Liver (tissue), 9 donors: Measurements from ENCODE around the gene CLPTM1L. TPM values are rescaled to one million over a fixed set of nuclear protein-coding genes. Genes with fewer than 3 reads are reported as not detected.

Experiments
- DNase-seq: peaks from one replicate; pipeline ENCODE4 v3.0.0-alpha.2; 2017; ENCODE audit warnings: low spot score
- H3K27ac ChIP-seq, 2 donors: one replicate each; pipeline ENCODE4 v1.7.0; 2013; ENCODE audit warnings: inconsistent platforms in 2 of 2, low read length in 2 of 2, control low read depth in 1 of 2, low read depth in 1 of 2, mild to moderate bottlenecking in 1 of 2
- H3K27me3 ChIP-seq, 4 donors: one replicate each; pipeline versions ENCODE4 v1.6.1 to v1.7.0; 2013; ENCODE audit warnings: low read length in 3 of 4, inconsistent platforms in 1 of 4, mild to moderate bottlenecking in 1 of 4, moderate library complexity in 1 of 4; ENCODE audit not compliant: control insufficient read depth in 4 of 4, insufficient read depth in 4 of 4
- H3K36me3 ChIP-seq, 4 donors: one replicate each; pipeline versions ENCODE4 v1.6.1 to v1.7.0; 2013; ENCODE audit warnings: low read length in 3 of 4, mild to moderate bottlenecking in 3 of 4, low read depth in 1 of 4, moderate library complexity in 1 of 4; ENCODE audit not compliant: control insufficient read depth in 4 of 4, insufficient read depth in 3 of 4
- H3K4me1 ChIP-seq, 4 donors: one replicate each; pipeline versions ENCODE4 v1.6.1 to v1.7.0; 2013; ENCODE audit warnings: low read length in 3 of 4, mild to moderate bottlenecking in 3 of 4, moderate library complexity in 1 of 4; ENCODE audit not compliant: control insufficient read depth in 4 of 4, insufficient read depth in 4 of 4
- H3K4me3 ChIP-seq, 3 donors: one replicate each; pipeline versions ENCODE4 v1.6.1 to v1.7.0; 2013; ENCODE audit warnings: low read length in 3 of 3, control low read depth in 1 of 3, low read depth in 1 of 3, mild to moderate bottlenecking in 1 of 3
- H3K9ac ChIP-seq, 2 donors: one replicate each; pipeline ENCODE4 v1.7.0; 2013; ENCODE audit warnings: low read length in 2 of 2, mild to moderate bottlenecking in 2 of 2, moderate library complexity in 2 of 2, control low read depth in 1 of 2, low read depth in 1 of 2
- H3K9me3 ChIP-seq, 4 donors: one replicate each; pipeline versions ENCODE4 v1.6.1 to v1.7.0; 2013; ENCODE audit warnings: low read length in 3 of 4; ENCODE audit not compliant: control insufficient read depth in 4 of 4
- EGR1 ChIP-seq, 2 donors: IDR thresholded peaks; 2 replicates each; pipeline ENCODE4 v1.6.1; 2016 to 2018; ENCODE audit warnings: antibody characterized with exemption in 2 of 2, low read depth in 2 of 2
- FOXA1 ChIP-seq: IDR thresholded peaks from 2 replicates; pipeline ENCODE4 v1.6.1; 2016; ENCODE audit warnings: antibody characterized with exemption
- FOXA2 ChIP-seq: IDR thresholded peaks from 2 replicates; pipeline ENCODE4 v1.6.1; 2016; ENCODE audit warnings: antibody characterized with exemption
- GABPA ChIP-seq, 2 donors: IDR thresholded peaks in 1 of 2; conservative IDR thresholded peaks in 1 of 2; 2 replicates each; pipeline ENCODE4 v1.6.1; 2016; ENCODE audit warnings: antibody characterized with exemption in 2 of 2, mild to moderate bottlenecking in 1 of 2, moderate library complexity in 1 of 2
- HNF4A ChIP-seq, 2 donors: conservative IDR thresholded peaks; 2 replicates each; pipeline ENCODE4 v1.6.1; 2016; ENCODE audit warnings: antibody characterized with exemption in 2 of 2, mild to moderate bottlenecking in 2 of 2
- HNF4G ChIP-seq: IDR thresholded peaks from 2 replicates; pipeline ENCODE4 v1.6.1; 2016; ENCODE audit warnings: antibody characterized with exemption
- JUND ChIP-seq, 2 donors: IDR thresholded peaks; 2 replicates each; pipeline ENCODE4 v1.6.1; 2016; ENCODE audit warnings: antibody characterized with exemption in 2 of 2
- NR2F2 ChIP-seq: IDR thresholded peaks from 2 replicates; pipeline ENCODE4 v1.6.1; 2016; ENCODE audit warnings: antibody characterized with exemption
- RAD21 ChIP-seq, 2 donors: IDR thresholded peaks; 2 replicates each; pipeline ENCODE4 v1.6.1; 2016; ENCODE audit warnings: antibody characterized with exemption in 2 of 2, mild to moderate bottlenecking in 2 of 2
- RXRA ChIP-seq, 2 donors: IDR thresholded peaks; 2 replicates each; pipeline ENCODE4 v1.6.1; 2017 to 2018; ENCODE audit warnings: antibody characterized with exemption in 2 of 2, mild to moderate bottlenecking in 1 of 2
- SP1 ChIP-seq: IDR thresholded peaks from 2 replicates; pipeline ENCODE4 v1.6.1; 2018; ENCODE audit warnings: antibody characterized with exemption, mild to moderate bottlenecking
- TAF1 ChIP-seq: conservative IDR thresholded peaks from 2 replicates; pipeline ENCODE4 v1.6.1; 2016; ENCODE audit warnings: antibody characterized with exemption, mild to moderate bottlenecking
- YY1 ChIP-seq: IDR thresholded peaks from 2 replicates; pipeline ENCODE4 v1.6.1; 2016; ENCODE audit warnings: antibody characterized with exemption, mild to moderate bottlenecking
- WGBS: extraction: QIAGEN DNeasy Blood & Tissue Kit; methylation state at CpG from one replicate; pipeline ENCODE4 v1.1.7; 2013; 5-methylcytosine and 5-hydroxymethylcytosine counted together
- polyA plus RNA-seq, 2 donors: library from polyadenylated mRNA; stranded (reverse) in 1 of 2; unstranded in 1 of 2; fragments of 200-250 nt in 1 of 2; fragments of >200 nt in 1 of 2; fragmentation: Nextera tagmentation in 1 of 2; extraction: Ambion mirVana in 1 of 2; gene quantifications; one replicate each; pipeline versions ENCODE4 v1.2.1 to v1.2.3, GENCODE V29; 2013 to 2015
- total RNA-seq, 2 donors: library from RNA; depleted of rRNA; stranded (reverse); fragments of >200 nt; gene quantifications; one replicate each; pipeline ENCODE4 v1.2.3, GENCODE V29; 2014
- TF ChIP-seq, protein P1 (sequence below): IDR thresholded peaks from 2 replicates; pipeline ENCODE4 v1.6.1; 2016; ENCODE audit warnings: antibody characterized with exemption, mild to moderate bottlenecking
- TF ChIP-seq, protein P2 (sequence below): IDR thresholded peaks from 2 replicates; pipeline ENCODE4 v1.6.1; 2016; ENCODE audit warnings: antibody characterized with exemption
- TF ChIP-seq, protein P3 (sequence below): fragments of 150-350 bp; IDR thresholded peaks from 2 replicates; pipeline ENCODE4 v1.5.1; 2017; ENCODE audit warnings: improper control_type of control experiment, low read depth, low read length; ENCODE audit not compliant: missing input control
- TF ChIP-seq, protein P4 (sequence below): IDR thresholded peaks from 2 replicates; pipeline ENCODE4 v1.6.1; 2016; ENCODE audit warnings: antibody characterized with exemption
- TF ChIP-seq, protein P5 (sequence below): IDR thresholded peaks from 2 replicates; pipeline ENCODE4 v1.6.1; 2016; ENCODE audit warnings: antibody characterized with exemption
- donor health status: healthy.
- donor health status: healthy.
- donor health status: healthy.
- donor health status: healthy.
- donor health status: healthy.

Gene CLPTM1L
- total and polyA plus RNA-seq, 4 donors: 69.2 to 255 (median 146) TPM

DNA sequence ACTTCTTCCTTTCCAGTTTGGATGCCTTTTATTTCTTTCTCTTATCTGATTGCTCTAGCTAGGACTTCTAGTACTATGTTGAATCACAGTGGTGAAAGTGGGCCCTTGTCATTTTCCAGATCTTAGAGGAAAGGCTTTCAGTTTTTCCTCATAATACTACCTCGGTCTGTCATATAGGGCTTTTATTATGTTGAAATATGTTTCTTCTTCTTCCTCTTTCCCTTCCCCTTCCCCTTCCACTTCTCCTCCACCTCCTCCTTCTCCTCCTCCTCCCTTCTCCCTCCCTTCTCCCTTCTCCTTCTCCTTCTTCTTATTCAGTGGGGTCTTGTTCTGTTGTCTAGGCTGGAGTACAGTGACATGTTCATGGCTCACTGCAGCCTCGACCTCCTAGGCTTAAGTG is 40.9 kb downstream of the CLPTM1L start (continued):
- TF ChIP-seq, protein P1, sequence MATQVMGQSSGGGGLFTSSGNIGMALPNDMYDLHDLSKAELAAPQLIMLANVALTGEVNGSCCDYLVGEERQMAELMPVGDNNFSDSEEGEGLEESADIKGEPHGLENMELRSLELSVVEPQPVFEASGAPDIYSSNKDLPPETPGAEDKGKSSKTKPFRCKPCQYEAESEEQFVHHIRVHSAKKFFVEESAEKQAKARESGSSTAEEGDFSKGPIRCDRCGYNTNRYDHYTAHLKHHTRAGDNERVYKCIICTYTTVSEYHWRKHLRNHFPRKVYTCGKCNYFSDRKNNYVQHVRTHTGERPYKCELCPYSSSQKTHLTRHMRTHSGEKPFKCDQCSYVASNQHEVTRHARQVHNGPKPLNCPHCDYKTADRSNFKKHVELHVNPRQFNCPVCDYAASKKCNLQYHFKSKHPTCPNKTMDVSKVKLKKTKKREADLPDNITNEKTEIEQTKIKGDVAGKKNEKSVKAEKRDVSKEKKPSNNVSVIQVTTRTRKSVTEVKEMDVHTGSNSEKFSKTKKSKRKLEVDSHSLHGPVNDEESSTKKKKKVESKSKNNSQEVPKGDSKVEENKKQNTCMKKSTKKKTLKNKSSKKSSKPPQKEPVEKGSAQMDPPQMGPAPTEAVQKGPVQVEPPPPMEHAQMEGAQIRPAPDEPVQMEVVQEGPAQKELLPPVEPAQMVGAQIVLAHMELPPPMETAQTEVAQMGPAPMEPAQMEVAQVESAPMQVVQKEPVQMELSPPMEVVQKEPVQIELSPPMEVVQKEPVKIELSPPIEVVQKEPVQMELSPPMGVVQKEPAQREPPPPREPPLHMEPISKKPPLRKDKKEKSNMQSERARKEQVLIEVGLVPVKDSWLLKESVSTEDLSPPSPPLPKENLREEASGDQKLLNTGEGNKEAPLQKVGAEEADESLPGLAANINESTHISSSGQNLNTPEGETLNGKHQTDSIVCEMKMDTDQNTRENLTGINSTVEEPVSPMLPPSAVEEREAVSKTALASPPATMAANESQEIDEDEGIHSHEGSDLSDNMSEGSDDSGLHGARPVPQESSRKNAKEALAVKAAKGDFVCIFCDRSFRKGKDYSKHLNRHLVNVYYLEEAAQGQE: no peak
- TF ChIP-seq HNF4G: no peak
- TF ChIP-seq, protein P2, sequence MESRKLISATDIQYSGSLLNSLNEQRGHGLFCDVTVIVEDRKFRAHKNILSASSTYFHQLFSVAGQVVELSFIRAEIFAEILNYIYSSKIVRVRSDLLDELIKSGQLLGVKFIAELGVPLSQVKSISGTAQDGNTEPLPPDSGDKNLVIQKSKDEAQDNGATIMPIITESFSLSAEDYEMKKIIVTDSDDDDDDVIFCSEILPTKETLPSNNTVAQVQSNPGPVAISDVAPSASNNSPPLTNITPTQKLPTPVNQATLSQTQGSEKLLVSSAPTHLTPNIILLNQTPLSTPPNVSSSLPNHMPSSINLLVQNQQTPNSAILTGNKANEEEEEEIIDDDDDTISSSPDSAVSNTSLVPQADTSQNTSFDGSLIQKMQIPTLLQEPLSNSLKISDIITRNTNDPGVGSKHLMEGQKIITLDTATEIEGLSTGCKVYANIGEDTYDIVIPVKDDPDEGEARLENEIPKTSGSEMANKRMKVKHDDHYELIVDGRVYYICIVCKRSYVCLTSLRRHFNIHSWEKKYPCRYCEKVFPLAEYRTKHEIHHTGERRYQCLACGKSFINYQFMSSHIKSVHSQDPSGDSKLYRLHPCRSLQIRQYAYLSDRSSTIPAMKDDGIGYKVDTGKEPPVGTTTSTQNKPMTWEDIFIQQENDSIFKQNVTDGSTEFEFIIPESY: no peak
- no peak for TF ChIP-seq SP1

DNA sequence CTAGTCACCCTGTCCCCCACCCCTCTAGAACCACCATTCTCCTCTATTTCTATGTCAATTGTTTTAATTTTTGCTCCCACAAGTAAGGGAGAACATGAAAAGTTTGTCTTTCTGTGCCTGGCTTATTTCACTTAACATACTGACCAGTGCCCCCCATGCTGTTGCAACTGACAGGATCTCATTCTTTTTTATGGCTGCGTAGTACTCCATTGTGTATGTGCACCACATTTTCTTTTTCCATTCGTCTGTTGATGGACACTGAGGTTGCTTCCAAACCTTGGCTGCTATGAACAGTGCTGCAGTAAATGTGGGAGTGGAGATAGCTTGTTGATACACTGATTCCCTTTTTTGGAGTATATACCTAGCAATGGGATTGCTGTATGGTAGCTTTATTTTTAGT is 42.6 kb downstream of the CLPTM1L start:
- WGBS: 84% methylated on average over 2 of the region's 2 CpGs
- TF ChIP-seq RXRA (IDR thresholded peaks at IDR 0.05): no peak
- TF ChIP-seq, protein P3, sequence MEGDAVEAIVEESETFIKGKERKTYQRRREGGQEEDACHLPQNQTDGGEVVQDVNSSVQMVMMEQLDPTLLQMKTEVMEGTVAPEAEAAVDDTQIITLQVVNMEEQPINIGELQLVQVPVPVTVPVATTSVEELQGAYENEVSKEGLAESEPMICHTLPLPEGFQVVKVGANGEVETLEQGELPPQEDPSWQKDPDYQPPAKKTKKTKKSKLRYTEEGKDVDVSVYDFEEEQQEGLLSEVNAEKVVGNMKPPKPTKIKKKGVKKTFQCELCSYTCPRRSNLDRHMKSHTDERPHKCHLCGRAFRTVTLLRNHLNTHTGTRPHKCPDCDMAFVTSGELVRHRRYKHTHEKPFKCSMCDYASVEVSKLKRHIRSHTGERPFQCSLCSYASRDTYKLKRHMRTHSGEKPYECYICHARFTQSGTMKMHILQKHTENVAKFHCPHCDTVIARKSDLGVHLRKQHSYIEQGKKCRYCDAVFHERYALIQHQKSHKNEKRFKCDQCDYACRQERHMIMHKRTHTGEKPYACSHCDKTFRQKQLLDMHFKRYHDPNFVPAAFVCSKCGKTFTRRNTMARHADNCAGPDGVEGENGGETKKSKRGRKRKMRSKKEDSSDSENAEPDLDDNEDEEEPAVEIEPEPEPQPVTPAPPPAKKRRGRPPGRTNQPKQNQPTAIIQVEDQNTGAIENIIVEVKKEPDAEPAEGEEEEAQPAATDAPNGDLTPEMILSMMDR: no peak
- no peak for TF ChIP-seq FOXA1
- no peak for TF ChIP-seq HNF4A (conservative IDR thresholded peaks at IDR 0.05)
- TF ChIP-seq YY1: no peak
- no peak for TF ChIP-seq JUND (IDR thresholded peaks at IDR 0.05)
- TF ChIP-seq, protein P4, sequence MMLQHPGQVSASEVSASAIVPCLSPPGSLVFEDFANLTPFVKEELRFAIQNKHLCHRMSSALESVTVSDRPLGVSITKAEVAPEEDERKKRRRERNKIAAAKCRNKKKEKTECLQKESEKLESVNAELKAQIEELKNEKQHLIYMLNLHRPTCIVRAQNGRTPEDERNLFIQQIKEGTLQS: no peak
- no peak for TF ChIP-seq NR2F2
- TF ChIP-seq FOXA2: no peak
- TF ChIP-seq, protein P2: no peak
- no peak for TF ChIP-seq EGR1 (IDR thresholded peaks at IDR 0.05; ENCODE audit: low read depth in 2 of 2)
- TF ChIP-seq GABPA (IDR thresholded peaks at IDR 0.05 in 1 of 2, conservative IDR thresholded peaks at IDR 0.05 in 1 of 2): no peak
- TF ChIP-seq HNF4G: no peak
- TF ChIP-seq RAD21 (IDR thresholded peaks at IDR 0.05): no peak
- TF ChIP-seq, protein P1: no peak
- TF ChIP-seq, protein P5, sequence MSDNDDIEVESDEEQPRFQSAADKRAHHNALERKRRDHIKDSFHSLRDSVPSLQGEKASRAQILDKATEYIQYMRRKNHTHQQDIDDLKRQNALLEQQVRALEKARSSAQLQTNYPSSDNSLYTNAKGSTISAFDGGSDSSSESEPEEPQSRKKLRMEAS: no peak
- TF ChIP-seq TAF1: no peak
- no peak for TF ChIP-seq SP1
- no peak for DNase-seq
- Histone ChIP-seq H3K4me1 (no peaks in the 10 kb centered on the region), H3K9me3 (peaks cover 0 to 2% (median 0%) of the 10 kb centered on the region in 4 donors), H3K36me3 (no peaks in the 10 kb centered on the region), H3K27me3 (no peaks in the 10 kb centered on the region), H3K4me3 (no peak overlapping the region), H3K9ac (no peak overlapping the region), H3K27ac (no peak overlapping the region)
